ENCODE results near the gene SLAMF8.

Gene SLAMF8

GRCh38 chr1:159791461-159791860 lies 35.2 kb upstream of the SLAMF8 start:
- TF ChIP-seq MAX (IDR thresholded peaks at IDR 0.05; ENCODE audit: low read depth, low read length) (no peak), POLR2A (IDR thresholded peaks at IDR 0.05; ENCODE audit: extremely low read depth, insufficient read length) (no peak), CTCF (IDR thresholded peaks at IDR 0.05; ENCODE audit: low read depth, low read length) (no peak), MYC (IDR thresholded peaks at IDR 0.05; ENCODE audit: low read depth, low read length) (no peak)
- DNase-seq (ENCODE audit: low read depth): no peak
- H3K4me3 ChIP-seq (ENCODE audit: low read depth, low read length): no peak overlapping the region

- DNase-seq (ENCODE audit: low read depth): no peak
- TF ChIP-seq POLR2A (IDR thresholded peaks at IDR 0.05; ENCODE audit: extremely low read depth, insufficient read length) (no peak), MYC (IDR thresholded peaks at IDR 0.05; ENCODE audit: low read depth, low read length) (no peak), CTCF (IDR thresholded peaks at IDR 0.05; ENCODE audit: low read depth, low read length) (no peak), MAX (IDR thresholded peaks at IDR 0.05; ENCODE audit: low read depth, low read length) (no peak)
- no peak overlapping the region for H3K4me3 ChIP-seq (ENCODE audit: low read depth, low read length)
Measured at GRCh38 chr1:159795534-159795933, 31.1 kb upstream of the SLAMF8 start.

- H3K4me3 ChIP-seq (ENCODE audit: low read depth, low read length): no peak overlapping the region
- TF ChIP-seq CTCF (IDR thresholded peaks at IDR 0.05; ENCODE audit: low read depth, low read length) (peak; percentile 70), MYC (IDR thresholded peaks at IDR 0.05; ENCODE audit: low read depth, low read length) (no peak)
- DNase-seq (ENCODE audit: low read depth): peak; percentile 74
Measured at GRCh38 chr1:159798893-159799292, 27.8 kb upstream of the SLAMF8 start.

GRCh38 chr1:159799446-159799985 lies 27.2 kb upstream of the SLAMF8 start:
- H3K4me3 ChIP-seq (ENCODE audit: low read depth, low read length): no peak overlapping the region
- TF ChIP-seq CTCF (IDR thresholded peaks at IDR 0.05; ENCODE audit: low read depth, low read length) (no peak), POLR2A (IDR thresholded peaks at IDR 0.05; ENCODE audit: extremely low read depth, insufficient read length) (no peak), MYC (IDR thresholded peaks at IDR 0.05; ENCODE audit: low read depth, low read length) (no peak), MAX (IDR thresholded peaks at IDR 0.05; ENCODE audit: low read depth, low read length) (no peak)
- no peak for DNase-seq (ENCODE audit: low read depth)

- peak; percentile 85 for DNase-seq (ENCODE audit: low read depth)
- no peak overlapping the region for H3K4me3 ChIP-seq (ENCODE audit: low read depth, low read length)
- TF ChIP-seq MAX (IDR thresholded peaks at IDR 0.05; ENCODE audit: low read depth, low read length): no peak
- TF ChIP-seq CTCF (IDR thresholded peaks at IDR 0.05; ENCODE audit: low read depth, low read length): no peak
- TF ChIP-seq MYC (IDR thresholded peaks at IDR 0.05; ENCODE audit: low read depth, low read length): no peak
- no peak for TF ChIP-seq POLR2A (IDR thresholded peaks at IDR 0.05; ENCODE audit: extremely low read depth, insufficient read length)
Measured at GRCh38 chr1:159800177-159800930, 26.3 kb upstream of the SLAMF8 start.

All from NB4 (cell line).